KG1 (cell line): ENCODE measurements around the gene GARS1.

Source experiments
- DNase-seq: peaks from one replicate; lab custom pipeline; 2025; lab: John Stamatoyannopoulos, UW

Gene GARS1

GRCh38 chr7:30655096-30655970 lies 60.7 kb downstream of the GARS1 start:
- no peak for DNase-seq

DNA sequence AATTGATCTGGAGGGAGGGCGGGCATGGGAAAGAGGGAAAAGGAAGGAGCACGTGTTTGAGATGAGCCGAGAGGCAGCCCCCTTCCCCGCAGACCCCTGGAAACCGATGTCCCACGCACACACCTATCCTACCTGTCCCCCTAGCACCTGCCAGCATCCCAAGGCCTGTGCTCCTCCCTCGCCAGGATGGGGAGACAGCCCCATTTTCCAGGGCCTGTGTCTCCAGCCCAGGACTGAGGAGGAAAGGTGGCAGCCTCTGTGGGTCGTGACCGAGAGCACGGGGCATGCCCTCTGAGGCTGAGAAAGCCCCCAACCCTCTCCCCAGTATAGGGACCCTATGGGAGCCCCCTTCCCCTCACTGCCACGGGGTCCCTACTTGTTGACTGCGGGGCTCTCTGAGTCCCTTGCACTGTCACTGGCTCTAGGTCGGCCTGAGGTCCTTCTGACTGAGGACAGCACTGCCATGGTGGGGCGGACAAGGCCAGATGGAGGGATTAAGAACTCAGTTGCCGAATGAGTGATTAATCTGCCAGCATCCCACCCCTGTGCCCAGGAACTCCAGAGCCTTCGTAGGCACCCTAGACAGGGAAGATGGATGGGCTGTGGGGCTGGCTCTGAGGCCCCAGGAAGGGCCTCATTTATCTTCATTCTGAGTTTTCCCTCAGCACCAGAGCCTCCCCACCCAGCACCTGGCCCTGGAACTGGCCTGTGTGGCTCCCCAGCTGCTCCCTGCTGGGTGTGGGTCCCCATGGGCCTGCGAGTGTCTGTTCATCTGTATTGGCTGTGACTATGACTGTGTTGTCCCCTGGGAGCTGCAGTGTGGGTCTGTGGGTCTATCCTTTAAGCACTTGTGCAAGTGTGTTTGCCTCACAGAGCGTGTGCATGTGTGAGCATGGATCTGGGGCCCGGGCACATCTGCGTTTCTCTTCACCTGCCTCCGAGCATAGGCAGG lies 61.6 kb downstream of the GARS1 start:
- DNase-seq, result no peak

DNA sequence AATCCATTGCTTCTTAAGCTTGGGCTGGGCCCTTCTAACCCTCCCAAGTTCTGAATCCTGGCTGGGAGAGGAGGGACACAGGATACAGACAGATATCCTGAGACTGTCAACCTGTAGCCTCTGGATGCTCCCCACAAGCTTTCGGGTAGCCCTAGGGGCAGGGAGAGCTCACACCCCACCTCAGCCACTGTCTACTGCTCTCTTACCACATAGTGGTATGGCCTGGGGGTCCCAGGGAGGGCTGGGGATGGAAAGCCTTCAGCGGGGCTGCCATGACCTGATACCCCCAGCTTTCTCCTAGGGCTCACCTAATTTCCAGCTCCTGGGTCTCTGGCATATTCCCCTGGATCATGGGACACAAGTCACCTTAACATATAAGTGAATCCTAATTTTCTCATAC lies 62.5 kb downstream of the GARS1 start:
- no peak for DNase-seq

DNA sequence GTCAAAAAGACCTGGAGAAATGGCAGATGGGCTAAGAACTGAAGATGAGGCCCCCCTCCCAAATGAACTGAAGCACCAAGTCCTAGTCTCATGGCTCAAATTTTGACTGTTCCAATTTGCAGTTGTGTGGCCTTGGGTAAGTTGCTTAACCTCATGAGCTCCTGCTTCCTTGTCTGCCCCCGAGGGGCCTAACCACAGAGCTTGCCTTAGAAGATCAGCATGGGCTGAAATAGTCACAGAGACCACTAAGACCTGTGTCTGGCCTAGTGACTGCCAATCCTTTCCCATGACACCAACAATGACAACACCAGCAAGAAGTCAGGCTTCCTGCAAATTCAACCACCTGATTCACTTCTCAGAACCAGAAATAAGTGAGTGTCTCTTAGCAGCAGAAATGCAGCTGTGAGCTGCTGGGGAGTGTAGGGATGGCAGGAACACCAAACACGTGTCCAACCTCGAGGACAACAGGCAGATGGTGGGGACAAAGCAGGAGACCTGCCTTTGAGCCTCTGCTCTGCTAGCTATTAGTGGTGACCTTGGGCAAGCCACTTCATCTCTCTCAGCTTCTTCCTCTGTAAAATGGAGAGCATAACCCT lies 63.9 kb downstream of the GARS1 start:
- DNase-seq, result peak; percentile 12

GRCh38 chr7:30659312-30659711 lies 64.6 kb downstream of the GARS1 start:
- DNase-seq, result no peak

DNA sequence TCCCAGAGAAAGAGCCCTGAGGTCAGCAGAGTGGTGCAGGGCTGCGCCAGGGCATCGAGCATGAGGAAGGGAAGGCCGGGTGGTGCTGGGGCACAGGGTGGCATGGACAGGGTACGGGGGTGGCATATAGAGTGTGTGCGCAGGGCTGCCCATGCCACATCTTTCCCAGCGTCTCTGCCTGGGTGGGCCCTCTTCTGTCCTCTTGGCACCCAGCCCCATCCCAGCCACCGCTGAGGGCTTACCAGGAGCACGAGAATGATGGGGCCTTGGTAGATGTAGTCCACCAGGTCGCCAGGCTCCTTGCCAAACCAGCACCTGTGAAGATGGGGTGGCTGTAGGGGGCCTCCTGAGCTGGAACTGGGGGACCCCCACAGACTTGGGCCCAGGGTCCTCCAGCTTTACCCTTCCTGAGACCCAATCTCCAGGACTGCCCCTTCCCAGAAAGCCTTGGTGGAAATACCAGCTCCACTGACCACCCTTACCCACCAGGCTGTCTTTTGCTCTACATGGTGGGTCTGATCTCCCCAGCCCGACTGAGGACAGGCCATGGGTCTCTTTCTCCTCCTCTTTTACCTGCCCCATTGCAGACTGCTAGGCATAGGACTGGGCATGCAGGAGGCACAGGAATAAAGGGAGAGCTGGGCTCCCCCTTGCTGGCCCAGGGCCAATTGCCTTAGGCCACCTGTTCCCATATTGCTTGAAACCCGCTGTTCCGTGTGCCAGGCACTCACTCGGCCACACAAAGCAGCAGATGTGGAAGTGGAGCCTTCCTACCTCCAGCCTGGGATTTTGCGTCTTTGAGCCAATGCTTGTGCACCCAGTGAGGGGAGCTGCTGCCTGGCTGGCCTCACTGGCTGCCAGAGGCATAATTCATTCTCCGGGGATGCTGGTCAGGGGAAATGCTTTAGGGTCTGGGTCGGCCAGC lies 65.9 kb downstream of the GARS1 start:
- no peak for DNase-seq

GRCh38 chr7:30661926-30662325 lies 67.2 kb downstream of the GARS1 start:
- no peak for DNase-seq

- no peak for DNase-seq
Observed at GRCh38 chr7:30662431-30662939, 67.8 kb downstream of the GARS1 start.

- no peak for DNase-seq
Observed at GRCh38 chr7:30663414-30663813, 68.7 kb downstream of the GARS1 start.

GRCh38 chr7:30664184-30664885 lies 69.7 kb downstream of the GARS1 start:
- DNase-seq, result no peak

DNA sequence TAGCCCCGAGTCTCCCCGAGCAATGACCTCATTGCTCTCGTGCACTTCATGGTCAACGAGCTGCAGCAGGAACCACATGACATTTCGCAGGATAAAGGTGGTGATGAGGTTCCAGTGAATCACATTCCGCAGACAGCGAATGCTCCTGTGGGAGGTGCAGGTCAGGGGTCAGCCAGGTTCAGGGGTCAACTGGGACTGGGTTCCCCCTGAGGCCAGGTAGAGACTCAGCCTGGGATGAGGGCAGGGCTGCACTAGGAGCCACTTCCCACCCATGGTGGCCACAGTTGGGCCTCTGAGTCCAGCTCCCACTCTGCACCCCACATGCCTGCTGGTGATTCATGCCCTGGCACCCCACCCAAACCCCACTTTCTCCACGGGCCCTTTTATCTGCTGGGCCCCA lies 70.4 kb downstream of the GARS1 start:
- no peak for DNase-seq

GRCh38 chr7:30665449-30665848 lies 70.8 kb downstream of the GARS1 start:
- no peak for DNase-seq

DNA sequence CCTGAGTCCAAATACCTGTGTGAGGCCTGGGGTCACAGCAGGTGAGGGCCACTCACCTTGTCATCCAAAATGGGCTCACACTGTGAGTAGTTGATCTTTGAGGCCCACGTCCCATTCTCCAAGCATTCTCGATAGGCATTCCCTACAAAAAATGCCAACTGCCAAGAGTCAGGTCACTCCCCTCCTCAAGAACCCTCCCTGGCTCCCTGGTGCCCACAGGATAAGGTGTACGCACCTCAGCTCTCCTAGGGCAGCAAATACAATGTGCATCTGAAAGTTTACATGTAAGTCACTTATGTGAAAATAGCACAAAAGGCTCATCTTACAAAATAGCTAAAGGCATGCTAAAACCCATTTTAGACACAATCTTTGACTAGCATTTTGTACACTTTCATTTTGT lies 72.5 kb downstream of the GARS1 start:
- no peak for DNase-seq

DNA sequence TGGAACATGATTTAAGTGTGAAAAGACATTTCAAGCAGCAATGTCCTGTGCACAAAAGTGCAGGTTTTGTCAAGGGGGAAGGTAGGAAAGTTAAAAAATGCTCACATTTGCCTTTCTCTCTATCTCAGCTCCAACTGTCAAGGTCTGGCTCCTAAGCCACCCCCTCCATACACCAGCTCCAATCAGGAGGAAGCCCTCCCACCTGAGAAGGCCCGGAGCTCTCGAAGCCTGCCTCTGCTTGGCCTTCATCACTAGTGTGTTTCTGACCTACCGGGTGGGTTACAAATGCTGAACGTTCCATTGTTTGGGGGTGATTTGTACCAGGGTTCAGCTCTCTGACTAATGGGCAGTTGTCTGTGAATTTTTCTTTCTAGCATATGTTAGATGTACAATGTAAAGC lies 73.4 kb downstream of the GARS1 start:
- no peak for DNase-seq

DNA sequence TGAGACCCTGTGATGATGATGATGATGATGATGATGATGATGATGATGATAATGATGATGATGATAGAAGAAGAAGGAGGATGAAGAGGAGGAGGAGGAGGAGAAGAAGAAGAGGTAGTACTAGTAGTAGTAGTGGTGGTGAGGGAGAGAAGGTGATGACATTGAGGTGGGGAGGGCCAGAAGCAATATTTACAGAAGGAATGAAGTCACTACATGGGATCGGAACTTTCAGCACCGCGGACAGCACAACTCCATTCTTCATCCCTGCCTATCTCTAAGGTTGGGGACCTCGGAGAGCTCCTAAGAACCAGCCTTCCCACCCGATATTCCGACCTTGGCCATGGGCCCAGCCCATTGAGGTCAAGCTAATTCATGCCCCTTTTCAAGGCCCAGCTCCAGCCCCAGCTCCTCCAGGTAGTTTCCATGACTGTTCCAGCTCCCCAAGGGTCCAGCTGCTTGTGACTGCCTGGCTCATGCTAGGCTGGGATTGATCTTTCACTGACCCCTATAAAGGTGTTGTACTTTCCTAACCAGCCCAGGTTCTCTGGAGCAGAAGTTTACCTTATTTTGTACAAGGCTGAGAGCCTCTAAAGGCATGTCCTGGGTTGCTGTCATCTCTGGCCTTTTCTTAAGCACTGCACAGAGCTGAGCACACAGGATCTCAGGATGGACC lies 77.3 kb downstream of the GARS1 start:
- peak; percentile 10 for DNase-seq

- DNase-seq, result no peak
Observed at GRCh38 chr7:30674420-30674819, 79.7 kb downstream of the GARS1 start.

DNA sequence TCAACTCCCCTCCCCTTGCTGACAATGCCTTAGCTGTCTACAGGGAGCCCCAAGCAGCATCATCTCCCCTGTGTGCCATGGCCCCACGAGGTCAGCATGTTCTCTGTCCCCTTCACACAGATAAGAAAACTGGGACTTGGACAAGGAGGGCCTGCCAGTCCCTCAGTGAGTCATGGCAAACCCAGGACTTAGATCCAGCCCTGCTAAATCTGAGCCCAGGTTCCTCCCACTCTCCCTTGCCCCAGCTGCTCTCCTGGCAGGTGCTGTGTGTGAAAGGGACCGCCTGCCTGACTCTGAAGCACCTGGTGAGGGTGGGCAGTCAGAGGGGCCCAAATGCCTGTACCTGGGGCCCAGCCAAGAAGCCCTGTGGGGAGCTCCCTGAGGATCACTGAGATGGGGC lies 80.2 kb downstream of the GARS1 start:
- DNase-seq, result no peak

DNA sequence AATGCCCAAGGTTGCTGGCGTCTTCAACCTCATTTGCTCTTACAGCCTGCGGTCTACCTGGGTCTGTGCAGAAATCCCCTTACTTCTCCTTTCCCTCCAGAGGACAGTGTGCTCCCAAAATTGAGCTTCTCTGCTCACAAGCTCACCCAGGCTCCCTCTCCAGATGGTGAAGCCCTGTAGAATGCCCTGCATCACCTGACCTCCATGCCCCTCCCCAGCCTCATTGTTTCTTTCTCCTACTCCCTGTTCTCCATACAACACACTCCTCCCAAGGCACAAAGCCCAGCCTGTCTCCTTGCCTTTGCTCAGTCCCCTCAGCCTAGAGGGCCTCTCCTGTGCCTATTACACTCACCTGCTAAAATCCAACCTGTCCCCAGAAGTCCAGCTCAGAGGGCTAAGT lies 84.1 kb downstream of the GARS1 start:
- no peak for DNase-seq

DNA sequence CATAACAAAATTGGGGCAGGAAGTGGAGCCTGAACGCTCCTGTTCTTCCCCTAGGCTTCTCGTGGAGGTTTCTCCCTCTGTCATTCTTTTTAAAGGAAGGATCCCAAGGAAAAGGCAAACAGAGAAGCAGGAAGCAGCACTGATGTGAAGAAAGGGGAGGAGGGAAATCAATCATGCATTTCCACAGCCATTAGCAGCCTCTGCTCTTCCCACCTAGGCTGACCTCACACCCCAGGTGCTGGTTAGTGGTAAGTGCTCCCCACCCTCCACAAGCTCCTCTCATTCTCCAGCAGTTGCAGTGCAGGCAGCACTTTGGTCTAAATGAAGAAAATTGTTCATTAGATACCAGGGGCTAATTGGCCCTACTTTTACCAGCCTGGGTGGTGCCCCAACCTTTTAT lies 85.0 kb downstream of the GARS1 start:
- DNase-seq, result no peak

DNA sequence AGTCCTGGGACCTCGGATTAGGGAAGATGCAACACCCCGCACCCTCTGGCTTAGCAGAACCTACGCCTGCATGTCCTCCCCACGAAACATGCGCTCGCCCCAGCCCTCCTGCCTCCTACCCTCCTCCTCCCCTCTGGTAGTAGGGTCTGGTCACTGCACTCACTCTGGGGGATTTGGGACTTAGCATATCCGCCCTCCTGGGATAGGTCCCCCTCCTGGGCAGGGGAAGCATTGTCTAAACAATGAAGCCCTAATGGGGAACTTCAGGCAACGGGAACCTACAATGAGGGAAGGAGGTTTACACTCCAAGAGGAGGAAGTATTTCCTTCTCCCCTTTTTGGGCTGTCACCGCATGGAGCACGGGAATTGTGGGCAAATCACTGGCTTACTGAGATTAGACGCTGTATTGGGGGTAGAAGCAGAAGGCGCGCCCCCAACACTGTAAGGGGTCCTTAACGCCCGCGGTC lies 86.7 kb downstream of the GARS1 start:
- no peak for DNase-seq
